ENCODE results near the gene RAB3A.

- TF ChIP-seq POLR2A (IDR thresholded peaks at IDR 0.05) (peak in 1 of 2 donors; percentile 86), CTCF (IDR thresholded peaks at IDR 0.05) (no peak)
Measured at GRCh38 chr19:18173572-18174288, 30.1 kb downstream of the RAB3A start, which contains the start of gene IFI30.
